HG03159 (cell line): Measurements from ENCODE around the gene THEMIS.

Source experiments
- ATAC-seq: cut with Tn5 transposase; IDR thresholded peaks from one replicate; pipeline ENCODE4 v1.9.1; 2021; ENCODE audit warnings: mild to moderate bottlenecking, moderate library complexity; ENCODE audit not compliant: unreplicated experiment

THEMIS gene

DNA sequence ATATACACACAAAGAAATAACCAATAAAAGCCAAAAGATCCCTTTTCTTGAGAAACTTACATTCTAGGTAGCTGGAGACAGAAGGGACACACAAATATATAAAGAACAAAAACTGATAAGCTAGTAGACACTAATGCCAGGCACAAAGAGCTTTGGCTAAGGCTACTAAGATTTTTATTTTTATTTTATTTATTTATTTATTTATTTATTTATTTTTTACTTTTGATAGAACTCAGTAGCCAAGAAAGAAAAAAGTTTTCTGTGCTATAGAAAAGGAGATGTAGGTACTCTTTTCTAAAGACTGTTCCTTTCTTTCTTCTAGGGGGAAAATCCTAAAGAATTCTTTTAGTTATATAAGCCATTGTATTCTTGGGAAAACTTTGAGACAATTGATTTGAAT lies 34.1 kb downstream of the THEMIS start:
- no peak for ATAC-seq

- ATAC-seq, result no peak
Observed at GRCh38 chr6:127865108-127865507, 35.8 kb downstream of the THEMIS start.

DNA sequence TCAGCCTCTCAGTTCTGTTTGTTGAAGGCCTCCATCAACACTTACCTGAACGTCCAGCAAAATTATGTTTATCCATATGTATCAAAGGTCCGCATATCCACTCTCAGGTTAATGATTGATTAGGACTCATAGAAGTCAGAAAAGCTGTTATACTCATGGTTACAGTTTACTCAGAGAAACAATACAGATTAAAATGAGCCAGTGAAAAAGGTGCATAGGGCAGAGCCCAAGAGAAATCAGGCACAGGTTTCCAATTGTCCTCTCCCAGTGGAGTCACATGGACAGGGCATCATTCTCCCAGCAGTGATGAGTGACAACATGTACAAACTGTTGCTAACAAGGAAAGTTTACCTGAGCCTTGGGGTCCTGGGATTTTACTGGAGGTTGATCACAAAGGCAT lies 36.2 kb downstream of the THEMIS start:
- ATAC-seq, result no peak

DNA sequence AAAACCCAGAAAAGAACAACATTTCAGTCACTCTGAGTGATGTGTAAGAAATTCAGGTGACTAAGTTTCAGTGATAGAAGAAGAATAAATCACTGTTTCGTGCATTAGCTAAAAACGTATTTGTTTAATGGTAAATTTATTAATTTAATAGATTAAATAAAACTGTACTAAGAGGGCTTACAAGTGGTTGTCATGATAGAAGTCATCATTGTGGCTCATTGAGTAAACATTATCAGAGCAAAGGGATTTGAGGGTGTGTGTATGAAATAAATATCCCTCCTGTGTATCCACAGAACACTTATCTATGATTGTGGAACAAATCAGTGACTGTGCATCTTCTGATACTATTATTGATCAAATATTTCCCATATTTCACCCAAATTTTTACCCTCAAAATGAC lies 40.1 kb downstream of the THEMIS start:
- no peak for ATAC-seq

- no peak for ATAC-seq
Observed at GRCh38 chr6:127859956-127860355, 40.9 kb downstream of the THEMIS start.

DNA sequence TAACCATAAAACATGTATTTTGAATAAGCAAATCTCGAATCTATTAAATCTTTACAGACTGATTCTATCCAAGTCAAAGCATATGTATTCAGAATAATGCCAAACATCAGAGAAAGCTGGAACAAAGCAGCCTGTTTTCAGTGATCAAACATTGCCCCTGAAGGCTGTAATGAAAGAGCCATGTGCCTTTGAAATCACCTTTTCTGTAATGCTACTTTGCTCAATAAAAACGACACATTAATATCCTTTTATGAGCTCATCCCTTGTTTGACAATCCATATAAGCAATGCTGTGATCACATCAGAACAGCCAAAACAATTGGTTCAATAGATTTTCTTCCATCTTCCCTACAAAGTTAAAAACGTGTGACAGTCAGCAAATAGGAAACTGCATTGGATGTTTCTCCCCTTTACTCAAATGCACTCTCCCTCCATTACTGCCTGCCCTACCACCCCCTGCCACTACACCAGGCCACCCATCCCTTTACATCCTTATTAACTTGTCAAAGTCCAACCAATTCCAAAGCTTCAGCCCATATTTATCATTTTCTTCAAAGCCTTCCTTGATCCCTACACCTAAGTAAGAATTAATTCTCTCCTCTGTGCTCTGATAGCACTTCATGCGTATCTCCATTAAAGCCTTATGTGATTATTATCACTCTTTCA lies 42.0 kb downstream of the THEMIS start:
- no peak for ATAC-seq

GRCh38 chr6:127857051-127857637 lies 43.7 kb downstream of the THEMIS start:
- ATAC-seq, result no peak

DNA sequence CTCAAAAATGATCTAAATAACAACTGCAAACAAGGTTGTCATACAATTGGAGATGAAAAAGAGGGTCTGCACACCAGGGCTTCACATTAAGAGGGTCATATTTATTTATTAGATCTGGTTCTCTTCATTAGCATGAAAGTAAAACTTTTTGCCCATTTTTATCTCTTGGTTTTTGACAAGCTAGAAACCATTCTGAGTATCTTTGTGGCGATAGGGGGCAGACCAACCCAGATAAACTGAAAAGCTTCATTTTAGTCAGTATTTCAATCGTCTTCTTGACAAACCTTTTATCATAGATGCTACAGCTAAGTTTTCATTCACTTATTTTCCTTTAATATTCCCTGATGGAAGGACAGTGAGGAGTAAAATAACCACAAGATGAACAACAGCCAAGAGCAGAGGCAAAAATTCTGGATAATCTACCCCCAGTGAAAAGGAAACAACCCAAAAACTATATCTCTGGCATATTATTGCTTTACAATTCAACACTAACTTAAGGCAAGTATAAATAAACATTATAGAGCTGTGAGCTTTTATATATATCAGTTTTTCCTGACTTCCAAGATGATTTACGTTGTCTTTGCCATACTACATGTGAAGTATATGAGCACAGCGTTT lies 45.2 kb downstream of the THEMIS start:
- ATAC-seq, result no peak

GRCh38 chr6:127854009-127854408 lies 46.8 kb downstream of the THEMIS start:
- no peak for ATAC-seq

GRCh38 chr6:127851197-127851596 lies 49.7 kb downstream of the THEMIS start:
- ATAC-seq, result no peak

DNA sequence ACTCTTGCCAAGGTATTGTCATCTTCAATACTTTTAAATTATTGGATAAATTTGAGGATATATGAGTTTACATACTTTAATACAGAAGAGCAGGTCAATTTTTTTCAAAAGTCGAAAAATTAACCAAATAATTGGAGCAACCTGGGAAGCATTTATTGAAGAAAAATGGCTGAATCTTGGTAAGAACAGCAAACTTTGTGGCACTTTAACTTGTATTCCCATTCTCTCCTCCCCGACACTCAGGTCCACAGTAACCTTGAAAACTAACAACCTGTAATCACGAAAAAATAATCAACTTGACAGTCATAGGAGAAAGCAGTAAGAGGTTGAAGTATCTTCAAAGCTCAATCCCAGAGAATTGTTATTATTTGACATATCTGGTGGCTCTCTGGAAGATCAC lies 55.6 kb downstream of the THEMIS start:
- no peak for ATAC-seq

DNA sequence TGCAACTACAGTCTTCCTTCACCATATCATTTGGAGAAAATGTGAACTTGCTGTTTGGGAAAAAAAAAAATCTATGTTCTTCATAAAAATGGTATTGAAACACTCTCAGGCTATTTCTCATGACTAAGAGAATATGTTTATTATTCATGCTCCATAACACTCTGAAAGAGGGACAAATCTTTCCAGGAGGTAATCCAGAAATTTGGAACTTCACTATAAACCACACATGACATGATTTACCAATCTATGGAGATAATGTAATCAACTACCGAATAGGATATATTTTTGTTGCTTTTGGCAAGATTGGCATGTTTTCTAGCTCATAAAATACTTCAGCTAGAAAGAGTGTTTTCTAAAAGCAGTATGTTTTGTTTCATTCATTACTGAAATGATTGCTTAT lies 56.3 kb downstream of the THEMIS start:
- no peak for ATAC-seq

DNA sequence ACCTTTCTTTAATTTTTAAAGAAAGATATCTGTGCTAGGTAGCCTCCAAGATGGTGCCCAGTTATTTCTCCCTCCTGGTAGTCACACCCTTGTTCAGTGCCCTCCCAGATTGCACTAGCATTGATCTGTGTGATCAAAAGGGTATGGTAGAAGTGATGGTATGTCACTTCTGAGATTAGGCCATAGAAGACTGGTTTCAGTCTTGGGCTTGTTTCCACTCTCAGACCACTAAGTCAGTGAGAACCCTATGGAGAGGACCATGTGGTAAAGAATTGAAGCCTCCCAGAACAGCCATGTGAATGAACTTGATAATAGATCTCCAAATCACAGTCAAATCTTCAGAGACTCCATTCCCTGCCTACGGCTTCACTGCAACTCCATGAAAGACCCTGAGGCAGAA lies 57.3 kb downstream of the THEMIS start:
- no peak for ATAC-seq

GRCh38 chr6:127842562-127842961 lies 58.3 kb downstream of the THEMIS start:
- no peak for ATAC-seq

DNA sequence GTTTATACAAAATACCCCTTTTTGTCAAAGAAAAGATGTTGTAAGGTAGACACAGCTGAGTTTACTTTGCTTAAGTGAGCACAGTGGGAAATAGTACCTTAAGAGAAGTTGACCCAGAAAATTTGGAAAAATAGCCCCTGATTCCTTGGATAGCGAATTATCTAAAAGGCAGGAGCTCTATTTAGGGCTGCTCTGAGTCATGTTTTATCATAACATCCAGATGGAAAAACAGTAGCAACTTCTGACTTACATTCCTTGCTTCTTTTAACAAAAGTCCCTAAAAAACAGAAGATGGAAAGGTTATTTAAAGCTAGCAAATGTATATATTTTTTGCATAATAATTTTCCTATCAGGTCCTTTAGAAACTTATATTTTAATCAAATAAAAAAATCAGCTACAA lies 59.0 kb downstream of the THEMIS start:
- ATAC-seq, result no peak

DNA sequence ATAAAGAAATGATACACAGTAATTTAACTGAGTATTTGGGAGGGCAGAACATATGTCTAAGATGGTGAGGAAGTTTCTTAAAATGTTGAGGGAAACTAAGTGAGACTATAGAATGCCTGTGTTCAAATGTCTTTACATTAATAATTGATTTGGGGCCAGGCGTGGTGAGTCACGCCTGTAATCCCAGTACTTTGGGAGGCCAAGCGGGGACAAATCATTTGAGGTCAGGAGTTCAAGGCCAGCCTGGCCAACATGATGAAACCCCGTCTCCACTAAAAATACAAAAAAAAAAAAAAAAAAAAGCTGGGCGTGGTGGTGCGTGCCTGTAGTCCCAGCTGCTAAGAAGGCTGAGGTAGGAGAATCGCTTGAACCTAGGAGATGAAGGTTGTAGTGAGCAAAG lies 66.7 kb downstream of the THEMIS start:
- ATAC-seq, result no peak

- ATAC-seq, result no peak
Observed at GRCh38 chr6:127833336-127833735, 67.5 kb downstream of the THEMIS start.

- no peak for ATAC-seq
Observed at GRCh38 chr6:127832381-127832780, 68.5 kb downstream of the THEMIS start.

DNA sequence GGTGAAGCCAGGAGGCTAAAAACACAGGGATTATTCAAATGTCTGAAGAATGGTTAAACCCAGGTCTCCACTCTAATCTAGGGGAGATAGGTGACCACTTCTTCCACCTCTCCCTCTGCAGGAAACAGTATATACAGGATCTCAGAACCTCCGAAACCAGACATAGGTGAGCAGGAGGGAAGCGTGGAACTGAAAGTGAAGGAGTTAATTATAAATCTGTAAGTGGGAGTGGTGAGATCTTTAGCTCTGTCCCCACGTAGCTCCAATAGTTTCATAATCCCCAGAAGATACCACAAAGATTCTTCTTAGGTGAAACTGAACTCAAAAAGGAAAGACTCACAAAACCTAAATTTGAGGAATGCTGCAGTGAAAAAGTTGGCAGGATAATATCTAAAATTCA lies 76.8 kb downstream of the THEMIS start:
- ATAC-seq, result no peak

- no peak for ATAC-seq
Observed at GRCh38 chr6:127821431-127821830, 79.4 kb downstream of the THEMIS start.

- no peak for ATAC-seq
Observed at GRCh38 chr6:127818149-127818548, 82.7 kb downstream of the THEMIS start.

- ATAC-seq, result no peak
Observed at GRCh38 chr6:127816643-127817042, 84.2 kb downstream of the THEMIS start.

DNA sequence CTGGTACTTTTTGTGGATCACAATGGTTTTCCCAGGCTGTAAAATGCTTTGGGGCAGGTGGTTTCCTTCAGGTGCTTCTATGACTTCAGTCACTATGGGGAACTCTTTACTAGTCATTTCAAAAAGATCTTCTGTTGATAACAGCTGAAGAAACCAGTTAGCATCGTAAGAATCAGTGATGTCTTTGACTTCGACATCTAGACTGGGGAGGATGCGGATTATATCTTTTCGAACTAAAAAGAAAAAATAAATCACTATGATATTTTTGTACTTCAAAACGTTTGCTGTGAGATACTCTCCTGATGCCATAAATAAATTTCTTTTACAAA lies 87.2 kb downstream of the THEMIS start:
- no peak for ATAC-seq
